Measurements from ENCODE around the gene VSTM5. TPM values are rescaled to one million over a fixed set of nuclear protein-coding genes. Genes with fewer than 3 reads are reported as not detected.

VSTM5 gene
- polyA plus RNA-seq, 1 donor (not counting 4 experiments of a cell fraction or from before 2014, with no cell fraction given), result 0.13 TPM

DNA sequence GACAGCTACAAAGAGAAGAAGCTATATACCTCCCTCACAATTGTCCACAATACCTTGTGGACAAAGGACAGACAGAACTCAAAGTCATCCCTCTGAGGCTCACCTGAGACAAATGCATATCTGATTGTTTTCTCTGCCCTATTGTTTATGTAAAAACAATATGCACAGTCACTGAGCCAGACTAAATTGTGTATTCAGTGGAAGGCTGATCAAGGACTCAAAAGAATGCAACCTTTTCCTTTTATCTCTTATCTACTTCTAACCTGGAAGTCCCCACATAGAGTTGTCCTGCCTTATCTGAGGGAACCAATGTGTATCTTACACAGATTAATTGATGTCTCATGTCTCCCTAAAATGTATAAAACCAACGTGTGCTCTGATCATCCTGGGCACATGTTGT, 80.3 kb downstream of the VSTM5 start:
- Histone ChIP-seq H3K27ac (ENCODE audit: control insufficient read depth, insufficient read depth, low read length) (no peak overlapping the region), H3K4me1 (ENCODE audit: control insufficient read depth, extremely low read depth, insufficient read depth, low read length) (peaks cover 2% of the 10 kb centered on the region), H3K79me2 (ENCODE audit: control insufficient read depth, insufficient read depth, low read length) (no peaks in the 10 kb centered on the region), H3K36me3 (ENCODE audit: control insufficient read depth in 2 of 2, extremely low read depth in 1 of 2, insufficient read depth in 2 of 2, low read length in 2 of 2) (no peaks in the 10 kb centered on the region), H3K4me3 (ENCODE audit: control insufficient read depth in 2 of 3, extremely low read depth in 1 of 3, insufficient read depth in 2 of 3, low read depth in 1 of 3, low read length in 3 of 3) (no peak overlapping the region), H2AFZ (ENCODE audit: control insufficient read depth, low read length) (no peak overlapping the region), H3K4me2 (ENCODE audit: control insufficient read depth, extremely low read depth, insufficient read depth, low read depth, low read length) (no peak overlapping the region), H3K9me3 (ENCODE audit: control insufficient read depth, low read depth, low read length) (no peaks in the 10 kb centered on the region), H3K27me3 (ENCODE audit: control insufficient read depth, extremely low read depth, insufficient read depth, low read length) (no peaks in the 10 kb centered on the region), H4K20me1 (ENCODE audit: control insufficient read depth, extremely low read depth, insufficient read depth, low read length) (no peaks in the 10 kb centered on the region), H3K9ac (ENCODE audit: control insufficient read depth, extremely low read depth, insufficient read depth, low read length) (no peak overlapping the region), H3K9me1 (ENCODE audit: control insufficient read depth, extremely low read depth, insufficient read depth, low read length) (no peaks in the 10 kb centered on the region)
- DNase-seq (ENCODE audit: low read depth, low spot score), result no peak
- TF ChIP-seq, protein P1, sequence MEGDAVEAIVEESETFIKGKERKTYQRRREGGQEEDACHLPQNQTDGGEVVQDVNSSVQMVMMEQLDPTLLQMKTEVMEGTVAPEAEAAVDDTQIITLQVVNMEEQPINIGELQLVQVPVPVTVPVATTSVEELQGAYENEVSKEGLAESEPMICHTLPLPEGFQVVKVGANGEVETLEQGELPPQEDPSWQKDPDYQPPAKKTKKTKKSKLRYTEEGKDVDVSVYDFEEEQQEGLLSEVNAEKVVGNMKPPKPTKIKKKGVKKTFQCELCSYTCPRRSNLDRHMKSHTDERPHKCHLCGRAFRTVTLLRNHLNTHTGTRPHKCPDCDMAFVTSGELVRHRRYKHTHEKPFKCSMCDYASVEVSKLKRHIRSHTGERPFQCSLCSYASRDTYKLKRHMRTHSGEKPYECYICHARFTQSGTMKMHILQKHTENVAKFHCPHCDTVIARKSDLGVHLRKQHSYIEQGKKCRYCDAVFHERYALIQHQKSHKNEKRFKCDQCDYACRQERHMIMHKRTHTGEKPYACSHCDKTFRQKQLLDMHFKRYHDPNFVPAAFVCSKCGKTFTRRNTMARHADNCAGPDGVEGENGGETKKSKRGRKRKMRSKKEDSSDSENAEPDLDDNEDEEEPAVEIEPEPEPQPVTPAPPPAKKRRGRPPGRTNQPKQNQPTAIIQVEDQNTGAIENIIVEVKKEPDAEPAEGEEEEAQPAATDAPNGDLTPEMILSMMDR (optimal IDR thresholded peaks at IDR 0.05 in 1 of 3, IDR thresholded peaks at IDR 0.05 in 1 of 3, conservative IDR thresholded peaks at IDR 0.05 in 1 of 3; ENCODE audit: extremely low read depth in 1 of 3, insufficient read depth in 2 of 3, low read length in 3 of 3), result no peak
- no peak for TF ChIP-seq EZH2 (IDR thresholded peaks at IDR 0.05; ENCODE audit: low read length)
- FAIRE-seq, result no peak
- dilution Hi-C loops (cut with MboI; ENCODE audit: extremely low pct_ligation_motif_present, low sequenced_read_pairs), result no loop called here

Small RNA genes within 50 kb of the gene (small RNA-seq; reads per million reads assigned to genes)
- 0 reads per million in 3 experiments for gene RF00019 (ENCODE audit: insufficient read length in 3 of 3, low read depth in 3 of 3, low replicate concordance in 1 of 3)

Other genes with a start within 250 kb of the VSTM5 start
- 5.5 to 9.0 TPM (median 8.7 TPM) in 3 replicates for gene CEP295, start 188.9 kb downstream of the VSTM5 start, polyA plus RNA-seq
- gene TAF1D, start 109.1 kb downstream of the VSTM5 start, polyA plus RNA-seq, result 80.2 to 224 TPM (median 91.2 TPM) in 3 replicates
- gene C11orf54, start 108.9 kb downstream of the VSTM5 start, polyA plus RNA-seq, result 5.6 to 11.9 TPM (median 7.9 TPM) in 3 replicates
- gene MED17, start 66.3 kb downstream of the VSTM5 start, polyA plus RNA-seq, result 20.9 to 25.1 TPM (median 23.5 TPM) in 3 replicates
- 138 to 223 TPM (median 190 TPM) in 3 replicates for gene HEPHL1, start 170.7 kb upstream of the VSTM5 start, polyA plus RNA-seq